Uterus (tissue), 4 donors: Measurements from ENCODE around the gene E2F2. TPM values are rescaled to one million over a fixed set of nuclear protein-coding genes. Genes with fewer than 3 reads are reported as not detected.
A peak's percentile ranks its signal among the peaks of the same experiment; 100 is the strongest.

Experiments
- DNase-seq, 2 donors: peaks; one replicate each; pipeline ENCODE4 v3.0.0-alpha.2; 2019 to 2020
- H3K27ac ChIP-seq, 2 donors: fragments of 200-600 bp; sonication (generic); 1 replicate in 1 of 2; 2 replicates in 1 of 2; pipeline ENCODE4 v1.5.1; 2016 to 2018
- H3K27me3 ChIP-seq, 2 donors: fragments of 200-600 bp; sonication (generic); one replicate each; pipeline ENCODE4 v1.5.1; 2018 to 2019; ENCODE audit warnings: control low read depth in 1 of 2
- H3K36me3 ChIP-seq, 2 donors: fragments of 200-600 bp; sonication (generic); one replicate each; pipeline ENCODE4 v1.5.1; 2019; ENCODE audit warnings: control low read depth in 1 of 2
- H3K4me1 ChIP-seq, 2 donors: fragments of 200-600 bp; sonication (generic); one replicate each; pipeline ENCODE4 v1.5.1; 2018 to 2019; ENCODE audit warnings: control low read depth in 1 of 2
- H3K4me3 ChIP-seq, 2 donors: fragments of 200-600 bp; sonication (generic); 1 replicate in 1 of 2; 2 replicates in 1 of 2; pipeline ENCODE4 v1.5.1; 2018 to 2019; ENCODE audit warnings: mild to moderate bottlenecking in 1 of 2
- H3K9me3 ChIP-seq, 2 donors: fragments of 200-600 bp; sonication (generic); one replicate each; pipeline ENCODE4 v1.5.1; 2019; ENCODE audit warnings: control low read depth in 1 of 2
- CTCF ChIP-seq, 4 experiments: fragments of 200-600 bp in 2 of 4; fragments of 450-650 bp in 2 of 4; sonication (generic) in 2 of 4; IDR thresholded peaks; one replicate each; pipeline ENCODE4 v1.5.1; 2016 to 2019; ENCODE audit warnings: antibody characterized with exemption in 4 of 4, mild to moderate bottlenecking in 2 of 4, moderate library complexity in 1 of 4
- POLR2A ChIP-seq, 2 donors: fragments of 450-650 bp; IDR thresholded peaks; one replicate each; pipeline ENCODE4 v1.6.1; 2016; ENCODE audit warnings: antibody characterized with exemption in 2 of 2, mild to moderate bottlenecking in 1 of 2, moderate library complexity in 1 of 2
- intact Hi-C: fragments of 100-400 bp; cut with DNase I; formaldehyde crosslinking; loops from one replicate; pipeline ENCODE4 v1.15.1; 2023; ENCODE audit warnings: low total_unique reads
- total RNA-seq, 4 donors: library from RNA; depleted of rRNA in 3 of 4; stranded (reverse); fragments of >200 nt in 3 of 4; gene quantifications; one replicate each; pipeline versions ENCODE4 v1.1.0 to v1.2.4, GENCODE V29; 2014 to 2023
- donor health status: DM: yes; HTN: yes; CAD: no.

E2F2 gene
- total RNA-seq, 4 donors from 2014 or later = 0.12 to 4.4 TPM; not detected in 2

GRCh38 chr1:23561813-23562100 lies 30.7 kb upstream of the E2F2 start:
- intact Hi-C loops = no loop called here

GRCh38 chr1:23561076-23561812 lies 30.2 kb upstream of the E2F2 start:
- H3K9me3 ChIP-seq = no peaks in the 10 kb centered on the region
- no peak for DNase-seq
- no peaks in the 10 kb centered on the region for H3K36me3 ChIP-seq
- no peak overlapping the region for H3K4me3 ChIP-seq
- H3K27ac ChIP-seq = peak overlapping the region; percentile 82 to 90
- H3K4me1 ChIP-seq = no peaks in the 10 kb centered on the region
- no peaks in the 10 kb centered on the region for H3K27me3 ChIP-seq
- intact Hi-C loops = no loop called here
- TF ChIP-seq POLR2A (IDR thresholded peaks at IDR 0.05) (no peak), CTCF (IDR thresholded peaks at IDR 0.05) (no peak)

More at GRCh38 chr1:23561813-23562100, 30.7 kb upstream of the E2F2 start:
- Histone ChIP-seq H3K27me3 (no peaks in the 10 kb centered on the region), H3K27ac (peak overlapping the region; percentile 82 to 90), H3K4me1 (no peaks in the 10 kb centered on the region), H3K4me3 (no peak overlapping the region), H3K9me3 (no peaks in the 10 kb centered on the region), H3K36me3 (no peaks in the 10 kb centered on the region)
- no peak for DNase-seq
- TF ChIP-seq CTCF (IDR thresholded peaks at IDR 0.05) = no peak
- TF ChIP-seq POLR2A (IDR thresholded peaks at IDR 0.05) = no peak

- DNase-seq = no peak
- Histone ChIP-seq H3K4me3 (peak overlapping the region; percentile 59 to 65), H3K4me1 (no peaks in the 10 kb centered on the region), H3K9me3 (no peaks in the 10 kb centered on the region), H3K27me3 (no peaks in the 10 kb centered on the region), H3K27ac (peak overlapping the region; percentile 82 to 90), H3K36me3 (no peaks in the 10 kb centered on the region)
- intact Hi-C loops = no loop called here
- TF ChIP-seq POLR2A (IDR thresholded peaks at IDR 0.05) (no peak), CTCF (IDR thresholded peaks at IDR 0.05) (no peak)
These were observed 29.1 kb upstream of the E2F2 start for GRCh38 chr1:23559985-23560741.

GRCh38 chr1:23559136-23559984 lies 28.3 kb upstream of the E2F2 start, which contains the start of gene ID3:
ID3 (minus strand) TSS chr1:23559501; CDS start chr1:23559426, 75 bp downstream.
- Histone ChIP-seq H3K36me3 (no peaks in the 10 kb centered on the region), H3K4me3 (peak within 1 kb of the TSS; percentile 59 to 65), H3K9me3 (no peaks in the 10 kb centered on the region), H3K4me1 (no peaks in the 10 kb centered on the region), H3K27me3 (no peaks in the 10 kb centered on the region), H3K27ac (peak within 1 kb of the TSS; percentile 82 to 90)
- intact Hi-C loops = no loop called here
- peak; percentile 95 to 97 for DNase-seq
- TF ChIP-seq POLR2A (IDR thresholded peaks at IDR 0.05) (peak; percentile 93 to 99), CTCF (IDR thresholded peaks at IDR 0.05) (peak in 2 of 4 experiments; percentile 14 to 37)
